MM.1S (cell line): ENCODE data around the gene FGF14.

Source experiments
- DNase-seq: peaks from one replicate; pipeline ENCODE4 v3.0.0-alpha.2; 2015
- H2AFZ ChIP-seq: fragments of 300-600 bp; sonication (generic); 2 replicates; pipeline ENCODE4 v1.6.0; 2016; ENCODE audit warnings: antibody characterized with exemption, low read length
- H3F3A ChIP-seq: fragments of 300-600 bp; sonication (generic); 2 replicates; pipeline ENCODE4 v1.6.1; 2016; ENCODE audit warnings: mild to moderate bottlenecking, antibody characterized with exemption, low read length, moderate library complexity, mixed read lengths; ENCODE audit not compliant: insufficient read depth
- H3K27ac ChIP-seq: fragments of 300-600 bp; sonication (generic); 2 replicates; pipeline ENCODE4 v1.5.1; 2016; ENCODE audit warnings: mild to moderate bottlenecking, low read length
- H3K27me3 ChIP-seq: fragments of 300-600 bp; sonication (generic); replicated peaks from 2 replicates; pipeline ENCODE4 v1.6.0; 2016; ENCODE audit warnings: low read length; ENCODE audit not compliant: insufficient read depth
- H3K36me3 ChIP-seq: fragments of 300-600 bp; sonication (generic); replicated peaks from 2 replicates; pipeline ENCODE4 v1.6.1; 2016; ENCODE audit warnings: mild to moderate bottlenecking, low read length, mixed read lengths; ENCODE audit not compliant: insufficient read depth
- H3K4me1 ChIP-seq: fragments of 300-600 bp; sonication (generic); 2 replicates; pipeline ENCODE4 v1.6.1; 2016; ENCODE audit warnings: low read length, mixed read lengths
- H3K4me2 ChIP-seq: fragments of 300-600 bp; sonication (generic); 2 replicates; pipeline ENCODE4 v1.6.0; 2016; ENCODE audit warnings: low read depth, low read length
- H3K4me3 ChIP-seq: fragments of 300-600 bp; sonication (generic); 2 replicates; pipeline ENCODE4 v1.5.1; 2016; ENCODE audit warnings: low read length, mixed read lengths
- H3K79me2 ChIP-seq: fragments of 300-600 bp; sonication (generic); 2 replicates; pipeline ENCODE4 v1.6.1; 2016; ENCODE audit warnings: mixed run types, low read length, mixed read lengths
- H3K9ac ChIP-seq: fragments of 300-600 bp; sonication (generic); 2 replicates; pipeline ENCODE4 v1.6.1; 2016; ENCODE audit warnings: low read length, mixed read lengths
- H3K9me2 ChIP-seq: fragments of 300-600 bp; sonication (generic); replicated peaks from 2 replicates; pipeline ENCODE4 v1.6.1; 2016; ENCODE audit warnings: mild to moderate bottlenecking, low read length, mixed read lengths; ENCODE audit not compliant: insufficient read depth
- H3K9me3 ChIP-seq: fragments of 300-600 bp; sonication (generic); replicated peaks from 2 replicates; pipeline ENCODE4 v1.6.1; 2016; ENCODE audit warnings: mild to moderate bottlenecking, low read length, mixed read lengths; ENCODE audit not compliant: insufficient read depth
- H4K20me1 ChIP-seq: fragments of 300-600 bp; sonication (generic); 2 replicates; pipeline ENCODE4 v1.6.1; 2016; ENCODE audit warnings: mild to moderate bottlenecking, low read length, moderate library complexity, mixed read lengths; ENCODE audit not compliant: insufficient read depth
- EZH2 ChIP-seq: fragments of 300-600 bp; sonication (generic); optimal IDR thresholded peaks from 2 replicates; pipeline ENCODE3; 2017; ENCODE audit warnings: low read depth, mild to moderate bottlenecking, antibody characterized with exemption, low read length, mixed read lengths
- EZH2phosphoT487 ChIP-seq: fragments of 300-600 bp; sonication (generic); IDR thresholded peaks from 2 replicates; pipeline ENCODE4 v1.6.1; 2018; ENCODE audit warnings: antibody characterized with exemption, low read length
- TF ChIP-seq, protein P1 (sequence below): fragments of 300-600 bp; sonication (generic); IDR thresholded peaks from 2 replicates; pipeline ENCODE4 v1.5.1; 2016; ENCODE audit warnings: antibody characterized with exemption, low read length, mixed read lengths

The FGF14 gene

DNA sequence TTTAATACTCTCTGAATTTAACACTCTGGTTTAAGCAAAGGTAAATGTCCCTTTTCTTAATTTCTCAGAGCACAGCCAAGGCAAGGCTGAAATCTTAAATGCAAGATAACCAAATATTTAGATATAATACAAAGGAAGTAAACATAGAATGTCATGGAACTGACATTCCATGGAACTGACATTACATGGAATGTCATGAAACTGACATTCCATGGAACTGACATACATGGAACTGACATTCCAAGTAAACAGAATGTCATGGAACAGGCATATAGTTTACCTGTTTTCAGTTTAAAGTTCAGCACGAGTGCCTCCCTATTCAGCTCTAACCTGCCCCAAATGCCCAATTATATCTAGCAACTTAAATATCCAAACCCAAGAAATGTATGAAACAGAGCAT lies 21.8 kb downstream of the FGF14 start:
- no peak for DNase-seq
- Histone ChIP-seq H3K79me2 (no peaks in the 10 kb centered on the region), H2AFZ (no peak overlapping the region), H3K9me2 (no peaks in the 10 kb centered on the region), H3K27ac (no peak overlapping the region), H3K4me3 (no peak overlapping the region), H3K4me2 (no peak overlapping the region), H3K36me3 (no peaks in the 10 kb centered on the region), H3K9me3 (no peaks in the 10 kb centered on the region), H3K27me3 (no peaks in the 10 kb centered on the region), H3F3A (no peaks in the 10 kb centered on the region), H3K9ac (no peak overlapping the region), H4K20me1 (no peaks in the 10 kb centered on the region), H3K4me1 (no peaks in the 10 kb centered on the region)
- TF ChIP-seq, protein P1, sequence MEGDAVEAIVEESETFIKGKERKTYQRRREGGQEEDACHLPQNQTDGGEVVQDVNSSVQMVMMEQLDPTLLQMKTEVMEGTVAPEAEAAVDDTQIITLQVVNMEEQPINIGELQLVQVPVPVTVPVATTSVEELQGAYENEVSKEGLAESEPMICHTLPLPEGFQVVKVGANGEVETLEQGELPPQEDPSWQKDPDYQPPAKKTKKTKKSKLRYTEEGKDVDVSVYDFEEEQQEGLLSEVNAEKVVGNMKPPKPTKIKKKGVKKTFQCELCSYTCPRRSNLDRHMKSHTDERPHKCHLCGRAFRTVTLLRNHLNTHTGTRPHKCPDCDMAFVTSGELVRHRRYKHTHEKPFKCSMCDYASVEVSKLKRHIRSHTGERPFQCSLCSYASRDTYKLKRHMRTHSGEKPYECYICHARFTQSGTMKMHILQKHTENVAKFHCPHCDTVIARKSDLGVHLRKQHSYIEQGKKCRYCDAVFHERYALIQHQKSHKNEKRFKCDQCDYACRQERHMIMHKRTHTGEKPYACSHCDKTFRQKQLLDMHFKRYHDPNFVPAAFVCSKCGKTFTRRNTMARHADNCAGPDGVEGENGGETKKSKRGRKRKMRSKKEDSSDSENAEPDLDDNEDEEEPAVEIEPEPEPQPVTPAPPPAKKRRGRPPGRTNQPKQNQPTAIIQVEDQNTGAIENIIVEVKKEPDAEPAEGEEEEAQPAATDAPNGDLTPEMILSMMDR, result no peak
- TF ChIP-seq EZH2phosphoT487, result no peak
- TF ChIP-seq EZH2, result no peak

DNA sequence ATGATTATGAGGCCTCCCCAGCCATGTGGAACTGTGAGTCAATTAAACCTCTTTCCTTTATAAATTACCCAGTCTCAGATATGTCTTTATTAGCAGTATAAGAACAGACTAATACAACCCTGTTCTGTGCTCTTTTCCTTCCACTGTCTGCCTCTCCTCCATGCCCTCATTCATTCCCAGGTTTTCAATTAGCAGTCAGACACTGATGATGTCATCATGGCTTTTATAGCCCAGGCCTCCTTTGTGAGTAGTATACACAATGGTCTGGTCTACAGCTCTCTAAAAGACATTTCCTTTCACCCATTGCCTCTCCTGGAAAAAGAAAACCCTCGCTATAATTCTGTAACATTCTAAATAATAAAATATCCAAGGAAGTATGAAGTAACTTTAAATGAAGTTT lies 25.5 kb downstream of the FGF14 start:
- Histone ChIP-seq H3K9me3 (no peaks in the 10 kb centered on the region), H3K4me2 (no peak overlapping the region), H3F3A (no peaks in the 10 kb centered on the region), H3K27ac (no peak overlapping the region), H3K4me1 (no peaks in the 10 kb centered on the region), H3K4me3 (no peak overlapping the region), H3K79me2 (no peaks in the 10 kb centered on the region), H3K27me3 (no peaks in the 10 kb centered on the region), H3K9me2 (no peaks in the 10 kb centered on the region), H4K20me1 (no peaks in the 10 kb centered on the region), H2AFZ (no peak overlapping the region), H3K9ac (no peak overlapping the region), H3K36me3 (no peaks in the 10 kb centered on the region)
- TF ChIP-seq EZH2 (no peak), EZH2phosphoT487 (no peak)
- TF ChIP-seq, protein P1, result no peak
- DNase-seq, result no peak

DNA sequence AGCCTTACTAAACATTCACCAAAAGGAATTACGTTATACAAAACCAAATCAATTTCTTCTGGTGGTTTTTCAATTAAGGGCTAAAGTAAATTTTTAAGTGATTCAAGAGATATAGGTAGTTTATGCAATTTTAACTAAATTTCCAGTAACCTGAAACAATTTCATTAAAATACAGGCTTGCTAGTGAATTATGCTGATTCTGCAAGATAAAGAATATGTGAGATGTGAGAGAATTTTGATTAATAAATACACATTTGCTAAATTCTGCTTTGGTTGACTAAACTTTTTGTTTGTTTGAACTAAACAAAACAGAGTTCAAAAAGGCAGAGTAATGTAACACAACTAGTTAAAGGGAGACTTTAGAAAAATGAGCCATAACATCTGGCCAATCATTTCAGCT lies 27.1 kb downstream of the FGF14 start:
- Histone ChIP-seq H3K9ac (no peak overlapping the region), H3K4me3 (no peak overlapping the region), H2AFZ (no peak overlapping the region), H3K36me3 (no peaks in the 10 kb centered on the region), H3K4me1 (no peaks in the 10 kb centered on the region), H3K79me2 (no peaks in the 10 kb centered on the region), H3K27ac (no peak overlapping the region), H3K9me2 (no peaks in the 10 kb centered on the region), H4K20me1 (no peaks in the 10 kb centered on the region), H3K9me3 (no peaks in the 10 kb centered on the region), H3K27me3 (no peaks in the 10 kb centered on the region), H3K4me2 (no peak overlapping the region), H3F3A (no peaks in the 10 kb centered on the region)
- no peak for DNase-seq
- TF ChIP-seq EZH2phosphoT487, result no peak
- TF ChIP-seq EZH2, result no peak
- TF ChIP-seq, protein P1, result no peak
